ENCODE results near the gene DMKN.
"Not testable (repeated sequence)": the region's sequence is repeated elsewhere in the genome, so short reads cannot be mapped to it uniquely, and the experiment has no call there.

Gene DMKN

DNA sequence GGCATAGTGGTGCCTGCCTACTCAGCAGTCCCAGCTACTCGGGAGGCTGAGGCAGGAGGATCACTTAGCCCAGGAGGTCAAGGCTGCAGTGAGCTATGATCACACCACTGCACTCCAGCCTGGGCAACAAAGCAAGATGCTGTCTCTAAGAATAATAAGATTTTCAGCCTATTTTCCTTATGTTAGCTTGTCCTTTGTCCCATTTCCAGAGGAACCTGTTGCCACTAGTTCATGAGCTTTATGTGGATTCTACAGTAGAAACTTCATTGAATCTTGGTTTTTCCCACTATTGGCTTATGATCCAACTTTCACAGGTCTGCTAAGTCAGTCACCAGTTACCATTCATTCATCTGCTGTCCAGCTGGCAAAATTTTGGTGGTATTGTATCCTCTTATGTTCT is 47.2 kb downstream of the DMKN start:
- in situ Hi-C loops (cut with HindIII; ENCODE audit: low pct_ligation_motif_present, low sequenced_read_pairs): no loop called here
- Histone ChIP-seq H3K27ac (no peak overlapping the region), H3K36me3 (replicated peaks) (no peaks in the 10 kb centered on the region), H3K27me3 (replicated peaks) (no peaks in the 10 kb centered on the region), H3K4me3 (ENCODE audit: low read depth, low read length) (no peak overlapping the region)
- TF ChIP-seq, protein P1, sequence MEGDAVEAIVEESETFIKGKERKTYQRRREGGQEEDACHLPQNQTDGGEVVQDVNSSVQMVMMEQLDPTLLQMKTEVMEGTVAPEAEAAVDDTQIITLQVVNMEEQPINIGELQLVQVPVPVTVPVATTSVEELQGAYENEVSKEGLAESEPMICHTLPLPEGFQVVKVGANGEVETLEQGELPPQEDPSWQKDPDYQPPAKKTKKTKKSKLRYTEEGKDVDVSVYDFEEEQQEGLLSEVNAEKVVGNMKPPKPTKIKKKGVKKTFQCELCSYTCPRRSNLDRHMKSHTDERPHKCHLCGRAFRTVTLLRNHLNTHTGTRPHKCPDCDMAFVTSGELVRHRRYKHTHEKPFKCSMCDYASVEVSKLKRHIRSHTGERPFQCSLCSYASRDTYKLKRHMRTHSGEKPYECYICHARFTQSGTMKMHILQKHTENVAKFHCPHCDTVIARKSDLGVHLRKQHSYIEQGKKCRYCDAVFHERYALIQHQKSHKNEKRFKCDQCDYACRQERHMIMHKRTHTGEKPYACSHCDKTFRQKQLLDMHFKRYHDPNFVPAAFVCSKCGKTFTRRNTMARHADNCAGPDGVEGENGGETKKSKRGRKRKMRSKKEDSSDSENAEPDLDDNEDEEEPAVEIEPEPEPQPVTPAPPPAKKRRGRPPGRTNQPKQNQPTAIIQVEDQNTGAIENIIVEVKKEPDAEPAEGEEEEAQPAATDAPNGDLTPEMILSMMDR (IDR thresholded peaks at IDR 0.05; ENCODE audit: low read depth, low read length, missing control alignments): no peak
- DNase-seq: no peak

DNA sequence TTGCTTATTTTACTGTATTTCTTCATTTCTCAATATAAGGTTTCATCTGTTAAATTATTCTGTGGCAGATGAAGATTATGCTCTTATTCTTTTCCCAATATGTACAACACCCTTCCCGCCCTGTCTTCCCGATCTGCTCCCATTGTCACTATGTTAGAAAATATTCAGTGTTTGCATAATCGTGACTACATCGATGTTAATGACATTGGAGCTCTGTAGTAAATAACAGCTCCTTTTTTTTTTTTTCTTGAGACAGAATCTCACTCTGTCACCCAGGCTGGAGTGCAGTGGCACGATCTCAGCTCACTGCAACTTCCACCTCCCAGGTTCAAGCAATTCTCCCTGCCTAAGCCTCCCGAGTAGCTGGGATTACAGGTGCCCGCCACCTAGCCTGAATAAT is 50.5 kb downstream of the DMKN start:
- H3K27me3 ChIP-seq (replicated peaks); H3K36me3 ChIP-seq (replicated peaks); H3K4me3 ChIP-seq (ENCODE audit: low read depth, low read length); DNase-seq; H3K27ac ChIP-seq; in situ Hi-C loops (cut with HindIII; ENCODE audit: low pct_ligation_motif_present, low sequenced_read_pairs): not testable (repeated sequence)

DNA sequence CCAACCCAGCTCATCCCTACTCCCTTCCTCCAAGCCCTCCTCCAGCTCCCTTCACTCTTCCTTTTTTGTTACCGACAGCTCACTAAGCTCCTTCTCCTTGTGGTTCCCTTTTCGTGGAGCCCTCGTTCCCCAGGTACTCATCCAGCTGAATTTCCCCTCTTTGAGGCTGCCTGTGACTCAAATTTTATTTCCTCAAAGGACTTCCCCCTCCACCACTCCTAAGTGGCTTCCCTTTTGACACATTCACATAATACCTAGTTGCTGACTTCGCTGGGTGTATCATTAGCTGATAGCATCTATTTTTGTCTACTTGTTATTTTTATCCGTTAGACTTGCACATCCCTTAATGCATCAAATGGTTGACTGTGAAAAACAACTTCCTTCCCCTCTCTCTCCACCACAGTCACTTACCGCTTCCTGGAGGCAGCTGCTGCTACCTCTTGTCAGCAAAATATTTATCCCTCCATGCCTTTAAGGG is 50.9 kb downstream of the DMKN start:
- H3K27me3 ChIP-seq (replicated peaks): no peaks in the 10 kb centered on the region
- TF ChIP-seq, protein P1 (IDR thresholded peaks at IDR 0.05; ENCODE audit: low read depth, low read length, missing control alignments): no peak
- H3K36me3 ChIP-seq (replicated peaks): no peaks in the 10 kb centered on the region
- in situ Hi-C loops (cut with HindIII; ENCODE audit: low pct_ligation_motif_present, low sequenced_read_pairs): no loop called here
- DNase-seq: no peak
- H3K4me3 ChIP-seq (ENCODE audit: low read depth, low read length): no peak overlapping the region
- no peak overlapping the region for H3K27ac ChIP-seq

DNA sequence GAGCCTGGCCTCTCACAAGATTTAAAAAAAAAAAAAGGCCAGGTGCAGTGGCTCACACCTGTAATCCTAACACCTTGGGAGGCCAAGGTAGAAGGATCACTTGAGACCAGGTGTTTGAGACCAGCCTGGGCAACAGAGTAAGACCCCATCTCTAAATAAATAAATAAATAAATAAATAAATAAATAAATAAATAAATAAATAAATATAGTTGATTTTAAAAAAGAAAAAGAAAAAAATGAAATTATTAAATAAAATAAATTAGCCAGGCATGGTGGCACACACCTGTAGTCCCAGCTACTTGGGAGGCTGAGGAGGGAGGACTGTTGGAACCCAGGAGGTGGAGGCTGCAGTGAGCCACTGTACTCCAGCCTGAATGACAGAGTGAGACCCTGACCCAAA is 51.7 kb downstream of the DMKN start:
- H3K36me3 ChIP-seq (replicated peaks); H3K27ac ChIP-seq; H3K27me3 ChIP-seq (replicated peaks); DNase-seq; H3K4me3 ChIP-seq (ENCODE audit: low read depth, low read length); in situ Hi-C loops (cut with HindIII; ENCODE audit: low pct_ligation_motif_present, low sequenced_read_pairs): not testable (repeated sequence)

DNA sequence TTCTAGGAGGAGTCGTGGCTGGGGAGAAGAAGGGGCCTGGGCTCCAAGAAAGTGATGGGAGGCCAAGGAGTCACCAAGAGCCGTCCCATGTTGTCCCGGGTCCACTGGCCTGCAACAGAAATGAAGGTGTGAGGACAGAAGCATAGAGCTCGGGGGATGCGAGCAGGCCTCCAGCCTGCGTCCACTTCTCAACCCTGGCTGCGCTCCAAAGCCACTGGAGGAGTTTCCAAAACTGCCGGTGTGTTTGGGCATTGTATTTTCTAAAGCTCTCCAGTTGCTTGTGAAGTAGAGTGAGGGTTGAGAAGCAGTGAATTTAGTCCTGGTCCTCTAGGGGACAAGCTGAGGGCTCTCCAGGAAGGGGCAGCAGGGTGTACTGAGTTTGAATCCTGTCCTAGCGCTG is 52.4 kb downstream of the DMKN start:
- Histone ChIP-seq H3K27me3 (replicated peaks) (no peaks in the 10 kb centered on the region), H3K36me3 (replicated peaks) (no peaks in the 10 kb centered on the region), H3K4me3 (ENCODE audit: low read depth, low read length) (no peak overlapping the region), H3K27ac (no peak overlapping the region)
- no peak for DNase-seq
- TF ChIP-seq, protein P1 (IDR thresholded peaks at IDR 0.05; ENCODE audit: low read depth, low read length, missing control alignments): no peak
- in situ Hi-C loops (cut with HindIII; ENCODE audit: low pct_ligation_motif_present, low sequenced_read_pairs): no loop called here

DNA sequence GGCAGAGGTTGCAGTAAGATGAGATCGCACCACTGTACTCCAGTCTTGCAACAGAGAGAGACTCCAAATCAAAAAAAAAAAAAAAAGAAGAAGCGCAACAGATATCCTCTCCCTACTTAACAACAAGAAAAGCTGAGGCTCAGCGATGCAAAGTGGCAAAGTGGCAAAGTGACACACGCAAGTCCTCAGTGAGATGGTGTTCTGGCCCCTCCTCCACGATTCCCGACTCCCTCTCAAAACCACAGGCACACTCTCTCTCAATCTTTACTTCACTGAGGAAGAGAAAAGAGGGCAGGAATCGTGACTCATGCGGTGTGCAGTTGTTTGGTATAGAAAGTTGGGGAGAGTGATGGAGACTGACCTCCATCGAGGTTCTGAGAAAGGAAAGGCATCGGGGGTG is 52.8 kb downstream of the DMKN start:
- Histone ChIP-seq H3K4me3 (ENCODE audit: low read depth, low read length) (no peak overlapping the region), H3K27me3 (replicated peaks) (no peaks in the 10 kb centered on the region), H3K27ac (no peak overlapping the region), H3K36me3 (replicated peaks) (no peaks in the 10 kb centered on the region)
- TF ChIP-seq, protein P1 (IDR thresholded peaks at IDR 0.05; ENCODE audit: low read depth, low read length, missing control alignments): no peak
- in situ Hi-C loops (cut with HindIII; ENCODE audit: low pct_ligation_motif_present, low sequenced_read_pairs): no loop called here
- DNase-seq: no peak

DNA sequence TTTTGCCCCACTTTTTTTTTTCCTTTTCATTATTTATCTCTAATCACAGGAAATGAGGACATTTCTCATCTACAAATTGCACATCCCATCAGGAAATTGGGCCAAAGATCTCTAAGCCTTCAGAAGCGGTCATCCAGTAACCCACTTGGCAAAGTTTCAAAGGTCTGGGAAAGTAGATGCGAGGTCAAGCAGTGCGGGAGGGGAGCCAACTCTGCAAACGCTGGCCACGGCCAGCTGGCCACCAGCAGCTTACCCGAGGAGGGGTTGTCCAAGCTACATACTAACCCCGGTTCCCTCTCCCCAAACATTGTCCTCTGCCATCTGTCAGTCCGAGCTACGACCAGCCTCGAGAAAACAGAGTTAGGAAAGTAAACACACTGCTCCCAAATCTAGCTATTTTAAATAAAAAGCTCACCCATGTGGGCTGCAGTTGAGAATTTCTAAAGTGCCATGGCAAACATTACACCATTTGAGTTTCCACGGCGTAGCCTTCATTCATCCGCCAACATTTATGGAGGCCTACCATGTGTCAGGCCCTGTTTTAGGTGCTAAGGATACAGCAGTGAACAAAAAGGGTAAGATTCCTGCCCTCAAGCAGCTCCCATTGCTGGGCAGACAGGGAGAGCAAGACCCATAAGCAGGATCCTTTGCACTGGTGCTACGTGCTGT is 53.9 kb downstream of the DMKN start:
- Histone ChIP-seq H3K4me3 (ENCODE audit: low read depth, low read length) (no peak overlapping the region), H3K36me3 (replicated peaks) (no peaks in the 10 kb centered on the region)
- in situ Hi-C loops (cut with HindIII; ENCODE audit: low pct_ligation_motif_present, low sequenced_read_pairs): no loop called here

More for the DNA sequence above, 53.9 kb downstream of the DMKN start:
- Histone ChIP-seq H3K27ac (no peak overlapping the region), H3K27me3 (replicated peaks) (no peaks in the 10 kb centered on the region)
- TF ChIP-seq, protein P1 (IDR thresholded peaks at IDR 0.05; ENCODE audit: low read depth, low read length, missing control alignments): no peak
- DNase-seq: no peak
